H9 (cell line): Measurements from ENCODE around the gene EP300. TPM values are rescaled to one million over a fixed set of nuclear protein-coding genes. Genes with fewer than 3 reads are reported as not detected.

ENCODE experiments used
- DNase-seq: peaks from one replicate; pipeline ENCODE4 v3.0.0-alpha.2; 2017
- H2AFZ ChIP-seq: one replicate; pipeline ENCODE4 v1.6.1; 2013; ENCODE audit warnings: mild to moderate bottlenecking, low read length, control low read depth, moderate library complexity
- H2AK5ac ChIP-seq: 2 replicates; pipeline ENCODE4 v1.6.1; 2013; ENCODE audit warnings: low read length, control low read depth, mixed read lengths; ENCODE audit not compliant: insufficient read length
- H2BK120ac ChIP-seq: one replicate; pipeline ENCODE4 v1.6.1; 2013; ENCODE audit warnings: low read depth, mild to moderate bottlenecking, low read length, control low read depth, inconsistent platforms; ENCODE audit not compliant: poor library complexity, severe bottlenecking
- H2BK12ac ChIP-seq: 2 replicates; pipeline ENCODE4 v1.6.1; 2013; ENCODE audit warnings: low read length, control low read depth, mixed read lengths, low read depth; ENCODE audit not compliant: insufficient read length
- H2BK15ac ChIP-seq: 2 replicates; pipeline ENCODE4 v1.6.1; 2013; ENCODE audit warnings: low read depth, low read length, control low read depth
- H2BK20ac ChIP-seq: one replicate; pipeline ENCODE4 v1.6.1; 2013; ENCODE audit warnings: low read depth, mild to moderate bottlenecking, low read length, control low read depth, inconsistent platforms; ENCODE audit not compliant: poor library complexity, severe bottlenecking
- H2BK5ac ChIP-seq: 2 replicates; pipeline ENCODE4 v1.6.1; 2013; ENCODE audit warnings: low read length, control low read depth, mixed read lengths; ENCODE audit not compliant: insufficient read length
- H3K14ac ChIP-seq: 2 replicates; pipeline ENCODE4 v1.6.1; 2013; ENCODE audit warnings: low read length, control low read depth; ENCODE audit not compliant: insufficient read depth
- H3K18ac ChIP-seq: 2 replicates; pipeline ENCODE4 v1.6.1; 2013; ENCODE audit warnings: low read depth, mild to moderate bottlenecking, mixed read lengths, low read length, control low read depth; ENCODE audit not compliant: insufficient read length
- H3K23ac ChIP-seq: 2 replicates; pipeline ENCODE4 v1.6.1; 2013; ENCODE audit warnings: low read length, control low read depth, mixed read lengths, low read depth; ENCODE audit not compliant: insufficient read length
- H3K23me2 ChIP-seq: 2 replicates; pipeline ENCODE4 v1.6.1; 2013; ENCODE audit warnings: low read depth, mild to moderate bottlenecking, mixed read lengths, low read length, control low read depth; ENCODE audit not compliant: insufficient read length, poor library complexity, severe bottlenecking
- H3K27ac ChIP-seq: 2 replicates; pipeline ENCODE4 v1.5.1; 2013; ENCODE audit warnings: low read length, control low read depth, mixed read lengths, low read depth; ENCODE audit not compliant: insufficient read length
- H3K27me3 ChIP-seq: 2 replicates; pipeline ENCODE4 v1.6.1; 2013; ENCODE audit warnings: low read length, control low read depth, inconsistent platforms; ENCODE audit not compliant: insufficient read depth
- H3K4ac ChIP-seq: 2 replicates; pipeline ENCODE4 v1.6.1; 2013; ENCODE audit warnings: low read depth, mild to moderate bottlenecking, control low read depth, inconsistent platforms, low read length, moderate library complexity
- H3K4me1 ChIP-seq: 2 replicates; pipeline ENCODE4 v1.6.1; 2013; ENCODE audit warnings: low read length, control low read depth, inconsistent platforms; ENCODE audit not compliant: insufficient read depth
- H3K4me2 ChIP-seq: 2 replicates; pipeline ENCODE4 v1.6.1; 2013; ENCODE audit warnings: low read length, control low read depth, mixed read lengths; ENCODE audit not compliant: insufficient read length, insufficient read depth
- H3K56ac ChIP-seq: 2 replicates; pipeline ENCODE4 v1.6.1; 2013; ENCODE audit warnings: low read depth, mild to moderate bottlenecking, mixed read lengths, low read length, control low read depth; ENCODE audit not compliant: insufficient read length
- H3K79me1 ChIP-seq: 2 replicates; pipeline ENCODE4 v1.6.1; 2013; ENCODE audit warnings: low read depth, mild to moderate bottlenecking, moderate library complexity, low read length, control low read depth, inconsistent platforms; ENCODE audit not compliant: insufficient read depth, poor library complexity, severe bottlenecking
- H3K79me2 ChIP-seq: 2 replicates; pipeline ENCODE4 v1.6.1; 2013; ENCODE audit warnings: low read length, control low read depth, inconsistent platforms; ENCODE audit not compliant: insufficient read depth
- H3K9ac ChIP-seq: 2 replicates; pipeline ENCODE4 v1.6.1; 2013; ENCODE audit warnings: low read length, control low read depth, mixed read lengths; ENCODE audit not compliant: insufficient read length; ENCODE audit errors: extremely low read depth
- H3K9me3 ChIP-seq: one replicate; pipeline ENCODE4 v1.6.1; 2013; ENCODE audit warnings: low read depth, low read length, inconsistent platforms; ENCODE audit not compliant: control insufficient read depth
- H3T11ph ChIP-seq: one replicate; pipeline ENCODE4 v1.6.1; 2013; ENCODE audit warnings: mild to moderate bottlenecking, low read length, control low read depth, inconsistent platforms
- H4K20me1 ChIP-seq: one replicate; pipeline ENCODE4 v1.6.1; 2013; ENCODE audit not compliant: control insufficient read depth, insufficient read length, insufficient read depth
- H4K5ac ChIP-seq: 2 replicates; pipeline ENCODE4 v1.6.1; 2013; ENCODE audit warnings: low read depth, mild to moderate bottlenecking, mixed read lengths, low read length, control low read depth; ENCODE audit not compliant: insufficient read length
- H4K8ac ChIP-seq: replicated peaks from 2 replicates; pipeline ENCODE4 v1.6.1; 2013; ENCODE audit warnings: low read length, control low read depth, mixed read lengths, low read depth; ENCODE audit not compliant: insufficient read length
- H4K91ac ChIP-seq: 2 replicates; pipeline ENCODE4 v1.6.1; 2013; ENCODE audit warnings: low read depth, mild to moderate bottlenecking, moderate library complexity, mixed read lengths, low read length, control low read depth; ENCODE audit not compliant: insufficient read length
- H3K27ac Mint-ChIP-seq, 3 experiments: 2 replicates in 2 of 3; 3 replicates in 1 of 3; pipeline ENCODE4 v1.8.0; 2020 to 2021; ENCODE audit warnings: mixed read lengths in 3 of 3, mild to moderate bottlenecking in 1 of 3, moderate library complexity in 1 of 3
- H3K27me3 Mint-ChIP-seq: 2 replicates; pipeline ENCODE4 v1.8.0; 2021; ENCODE audit warnings: low read depth, mild to moderate bottlenecking, moderate library complexity, mixed read lengths
- H3K36me3 Mint-ChIP-seq, 3 experiments: 2 replicates in 2 of 3; 3 replicates in 1 of 3; pipeline ENCODE4 v1.8.0; 2020 to 2021; ENCODE audit warnings: low read depth in 3 of 3, mixed read lengths in 3 of 3; ENCODE audit not compliant: insufficient read depth in 1 of 3
- H3K4me1 Mint-ChIP-seq, 2 experiments: 2 replicates each; pipeline ENCODE4 v1.8.0; 2020; ENCODE audit warnings: mixed read lengths in 2 of 2
- H3K4me3 Mint-ChIP-seq, 2 experiments: 2 replicates in 1 of 2; 3 replicates in 1 of 2; pipeline ENCODE4 v1.8.0; 2020 to 2021; ENCODE audit warnings: mild to moderate bottlenecking in 2 of 2, mixed read lengths in 2 of 2, moderate library complexity in 1 of 2
- H3K9me3 Mint-ChIP-seq, 2 experiments: 2 replicates in 1 of 2; 3 replicates in 1 of 2; pipeline ENCODE4 v1.8.0; 2020; ENCODE audit warnings: mild to moderate bottlenecking in 2 of 2, mixed read lengths in 2 of 2, moderate library complexity in 1 of 2
- CTCF ChIP-seq: fragments of 200-600 bp; sonication (generic); conservative IDR thresholded peaks from 3 replicates; pipeline ENCODE4 v1.8.0; 2021; ENCODE audit warnings: antibody characterized with exemption, mild to moderate bottlenecking
- WGBS: extraction: QIAGEN DNeasy Blood & Tissue Kit; methylation state at CpG from one replicate; pipeline ENCODE4 v1.1.7; 2013; ENCODE audit warnings: missing lambda C conversion rate, low lambda C conversion rate, mixed read lengths; ENCODE audit not compliant: insufficient read length; ENCODE audit errors: extremely low coverage; 5-methylcytosine and 5-hydroxymethylcytosine counted together
- total RNA-seq: library from RNA; stranded (reverse); gene quantifications from 2 replicates; pipeline ENCODE4 v1.2.1, GENCODE V29; 2021

Gene EP300
- total RNA-seq, 1 experiment from 2014 or later: 136 TPM

- H3K27me3 ChIP-seq: no peaks in the 10 kb centered on the region
- H3K79me1 ChIP-seq: peaks cover 10% of the 10 kb centered on the region
- H3K9ac ChIP-seq: no peak overlapping the region
- H4K91ac ChIP-seq: no peak overlapping the region
- no peak overlapping the region for H3K27ac Mint-ChIP-seq
- no peaks in the 10 kb centered on the region for H3K4me1 ChIP-seq
- H3K79me2 ChIP-seq: 0 out of 2 replicates have a peak, but pooled peaks cover 2% of the 10 kb centered on the region
- H3K36me3 Mint-ChIP-seq: peaks cover 52 to 91% (median 89%) of the 10 kb centered on the region in 3 experiments
- no peak for DNase-seq
- H2AFZ ChIP-seq: no peak overlapping the region
- H3K4me3 Mint-ChIP-seq: no peak overlapping the region
- H3K4me2 ChIP-seq: no peak overlapping the region
- no peaks in the 10 kb centered on the region for H3K9me3 Mint-ChIP-seq
- H3K56ac ChIP-seq: no peak overlapping the region
- no peak overlapping the region for H2BK20ac ChIP-seq
- no peak overlapping the region for H3K4ac ChIP-seq
- no peaks in the 10 kb centered on the region for H3K4me1 Mint-ChIP-seq
- H3K14ac ChIP-seq: no peak overlapping the region
- no peaks in the 10 kb centered on the region for H3K9me3 ChIP-seq
- H3K18ac ChIP-seq: no peak overlapping the region
- no peaks in the 10 kb centered on the region for H3K27me3 Mint-ChIP-seq
- no peak overlapping the region for H2BK12ac ChIP-seq
- no peaks in the 10 kb centered on the region for H3K23me2 ChIP-seq
- H4K8ac ChIP-seq: no peak overlapping the region
- WGBS: no CpG with 5 or more reads among the region's 14 CpGs
- H3T11ph ChIP-seq: no peak overlapping the region
- no peak overlapping the region for H3K27ac ChIP-seq
- H2BK5ac ChIP-seq: no peak overlapping the region
- no peak overlapping the region for H4K5ac ChIP-seq
- no peak for TF ChIP-seq CTCF
- no peak overlapping the region for H3K23ac ChIP-seq
- no peak overlapping the region for H2BK120ac ChIP-seq
- H2BK15ac ChIP-seq: no peak overlapping the region
- no peak overlapping the region for H2AK5ac ChIP-seq
- H4K20me1 ChIP-seq: no peaks in the 10 kb centered on the region
These were observed 36.2 kb downstream of the EP300 start for GRCh38 chr22:41128606-41129005.
